ENCODE measurements around the gene SYF2.
"Not testable (repeated sequence)": the region's sequence is repeated elsewhere in the genome, so short reads cannot be mapped to it uniquely, and the experiment has no call there.

SYF2 gene

DNA sequence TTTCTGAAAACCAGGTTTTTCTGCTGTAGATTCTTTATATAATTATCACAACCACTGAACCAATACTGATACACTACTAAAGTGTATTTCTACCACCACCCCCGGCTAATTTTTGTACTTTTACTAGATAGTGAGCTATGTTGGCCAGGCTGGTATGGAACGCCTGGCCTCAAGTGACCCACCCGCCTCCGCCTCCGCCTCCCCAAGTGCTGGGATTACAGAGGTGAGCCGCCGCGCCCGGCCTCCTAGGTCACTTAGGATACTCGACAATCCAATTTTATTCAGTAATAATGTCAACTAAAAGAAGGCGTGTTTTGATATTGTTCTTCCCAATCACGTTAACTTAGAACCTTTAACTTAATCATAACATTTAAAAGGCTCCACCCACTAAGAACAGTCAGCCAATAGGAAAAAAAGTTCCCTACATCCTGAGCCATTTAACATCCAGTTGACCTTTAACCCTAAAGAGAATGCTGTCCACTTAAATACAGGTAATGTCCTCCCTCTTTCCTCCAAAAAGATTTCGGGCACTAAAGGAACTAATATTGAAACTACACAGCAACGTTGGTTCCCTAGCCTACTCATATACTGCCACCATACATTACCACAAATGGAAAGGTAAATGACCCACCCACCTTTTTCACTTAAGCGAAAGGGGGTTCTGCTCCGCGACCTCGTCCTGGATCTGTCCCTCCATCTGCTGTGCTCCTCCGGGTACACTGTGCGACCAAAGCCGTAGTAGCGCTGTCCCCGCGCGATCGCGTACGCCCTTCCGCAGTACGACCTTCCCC lies 13.7 kb upstream of the SYF2 start:
- DNase-seq = no peak

DNA sequence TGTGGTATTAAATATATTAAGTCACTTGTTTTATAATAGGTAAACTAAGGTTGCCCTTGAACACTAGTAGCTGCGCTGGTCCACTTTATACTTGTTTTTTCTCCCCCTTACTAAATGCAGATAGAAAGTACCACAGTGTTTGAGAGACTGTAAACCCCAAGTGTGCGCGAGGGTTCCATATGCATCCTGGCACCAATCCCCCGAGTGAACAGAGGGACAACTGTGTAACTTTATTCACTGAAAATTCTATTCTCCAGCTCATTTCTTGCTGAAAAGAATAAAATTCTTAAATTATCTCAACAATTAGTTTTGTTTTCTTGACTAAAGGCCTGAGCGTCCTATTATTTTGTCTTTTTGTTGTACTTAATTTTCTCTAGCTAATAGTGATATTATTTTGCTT lies 13.1 kb upstream of the SYF2 start:
- no peak for DNase-seq

DNA sequence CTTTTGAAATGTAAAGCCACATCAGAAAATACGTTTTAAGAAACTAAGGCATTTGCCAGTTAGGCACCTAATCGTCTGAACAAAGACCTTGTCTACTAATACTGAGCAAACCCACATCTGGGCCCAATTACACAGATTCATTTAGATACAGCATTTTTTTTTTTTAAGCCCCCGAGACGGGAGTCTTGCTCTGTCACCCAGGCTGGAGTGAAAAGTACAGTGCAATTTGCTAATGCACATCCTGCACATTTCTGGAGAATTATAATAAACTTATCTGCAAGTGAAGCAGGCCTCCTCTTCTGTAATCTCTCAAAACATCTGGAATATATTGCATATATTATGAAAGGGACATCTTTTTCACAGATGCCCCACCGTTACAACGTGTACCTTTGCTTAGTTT lies 11.6 kb upstream of the SYF2 start:
- no peak for DNase-seq

- DNase-seq = no peak
These were observed 7.6 kb upstream of the SYF2 start for GRCh38 chr1:25239681-25240541.

DNA sequence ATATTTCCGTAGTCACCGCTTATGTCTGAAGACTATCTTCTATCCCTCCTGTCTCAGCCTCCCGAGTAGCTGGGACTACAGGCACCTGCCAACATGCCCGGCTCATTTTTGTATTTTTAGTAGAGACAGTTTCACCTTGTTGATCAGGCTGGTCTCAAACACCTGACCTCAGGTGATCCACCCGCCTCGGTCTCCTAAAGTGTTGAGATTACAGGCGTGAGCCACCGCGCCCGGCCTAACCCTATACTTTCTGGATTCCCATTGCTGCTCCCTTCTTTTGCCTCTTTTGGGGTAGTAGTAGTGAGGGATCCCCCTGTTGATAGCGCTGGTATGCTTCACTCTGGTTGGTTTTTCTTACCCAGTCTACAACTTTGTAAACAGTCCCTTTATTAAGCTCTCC lies 5.7 kb upstream of the SYF2 start:
- DNase-seq = no peak

DNA sequence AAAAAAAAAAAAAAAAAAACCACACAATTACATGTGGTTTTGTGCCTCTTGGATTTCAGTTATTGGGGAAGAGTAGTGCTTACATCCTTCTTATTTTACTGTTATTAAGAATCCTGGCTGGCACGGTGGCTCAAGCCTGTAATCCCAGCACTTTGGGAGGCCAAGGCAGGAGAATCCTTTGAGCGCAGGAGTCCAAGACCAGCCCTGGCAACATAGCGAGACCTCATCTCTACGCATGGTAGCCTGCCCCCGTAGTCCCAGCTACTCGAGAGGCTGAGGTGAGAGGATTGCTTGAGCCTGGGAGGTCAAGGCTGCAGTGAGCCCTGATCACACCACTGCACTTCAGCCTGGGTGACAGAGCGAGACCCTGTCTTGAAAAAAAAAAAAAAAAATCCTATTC lies 4.0 kb upstream of the SYF2 start:
- not testable (repeated sequence) for DNase-seq

DNA sequence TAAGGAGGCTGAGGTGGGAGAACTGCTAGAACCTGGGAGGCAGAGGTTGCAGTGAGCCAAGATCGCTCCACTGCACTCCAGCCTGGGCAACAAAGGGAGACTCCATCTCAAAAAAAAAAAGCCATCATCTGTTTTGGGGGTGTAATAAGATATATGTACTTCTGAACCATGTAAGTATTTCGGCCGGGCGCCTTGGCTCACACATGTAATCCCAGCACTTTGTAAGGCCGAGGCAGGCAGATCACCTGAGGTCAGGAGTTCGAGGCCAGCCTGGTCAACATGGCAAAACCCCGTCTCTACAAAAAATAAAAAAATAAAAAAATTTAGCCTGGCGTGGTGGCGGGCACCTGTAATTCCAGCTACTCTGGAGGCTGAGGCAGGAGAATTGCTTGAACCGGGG lies 3.1 kb upstream of the SYF2 start:
- DNase-seq = not testable (repeated sequence)

- DNase-seq = no peak
These were observed 823 bp upstream of the SYF2 start for GRCh38 chr1:25232866-25233784.

GRCh38 chr1:25223471-25223870 lies 8.8 kb downstream of the SYF2 start:
- no peak for DNase-seq

- no peak for DNase-seq
These were observed 9.7 kb downstream of the SYF2 start for GRCh38 chr1:25222606-25223005.

GRCh38 chr1:25220666-25221065 lies 11.6 kb downstream of the SYF2 start:
- DNase-seq = no peak

DNA sequence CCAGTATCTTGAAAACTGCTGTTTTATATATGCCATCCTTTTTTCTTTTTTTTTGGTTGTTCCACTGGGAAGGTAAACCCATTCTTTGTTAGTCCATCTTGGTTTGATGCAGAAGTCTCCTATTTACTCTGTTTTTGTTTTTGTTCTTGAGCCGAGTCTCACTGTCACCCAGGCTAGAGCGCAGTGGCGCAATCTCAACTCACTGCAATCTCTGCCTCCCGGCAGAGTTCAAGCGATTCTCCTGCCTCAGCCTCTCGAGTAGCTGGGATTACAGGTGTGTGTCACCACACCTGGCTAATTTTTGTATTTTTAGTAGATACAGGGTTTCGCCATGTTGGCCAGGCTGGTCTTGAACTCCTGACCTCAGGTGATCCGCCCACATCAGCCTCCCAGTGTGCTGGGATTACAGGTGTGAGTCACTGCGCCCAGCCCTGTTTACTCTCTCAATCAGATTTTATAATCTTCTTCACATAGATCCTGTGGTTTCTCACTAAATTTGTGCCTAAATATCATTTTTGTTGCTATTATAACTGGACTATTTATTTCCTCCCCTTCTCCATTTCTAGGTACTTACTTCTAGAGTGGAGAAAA lies 12.5 kb downstream of the SYF2 start:
- no peak for DNase-seq

GRCh38 chr1:25217598-25218232 lies 14.6 kb downstream of the SYF2 start:
- no peak for DNase-seq

- DNase-seq = no peak
These were observed 15.3 kb downstream of the SYF2 start for GRCh38 chr1:25217015-25217414.

GRCh38 chr1:25216123-25216522 lies 16.2 kb downstream of the SYF2 start:
- no peak for DNase-seq

- DNase-seq = no peak
These were observed 19.6 kb downstream of the SYF2 start for GRCh38 chr1:25212725-25213124.

- DNase-seq = no peak
These were observed 21.6 kb downstream of the SYF2 start for GRCh38 chr1:25210728-25211127.

GRCh38 chr1:25209516-25209915 lies 22.8 kb downstream of the SYF2 start:
- no peak for DNase-seq

- DNase-seq = no peak
These were observed 23.6 kb downstream of the SYF2 start for GRCh38 chr1:25208561-25209222.

DNA sequence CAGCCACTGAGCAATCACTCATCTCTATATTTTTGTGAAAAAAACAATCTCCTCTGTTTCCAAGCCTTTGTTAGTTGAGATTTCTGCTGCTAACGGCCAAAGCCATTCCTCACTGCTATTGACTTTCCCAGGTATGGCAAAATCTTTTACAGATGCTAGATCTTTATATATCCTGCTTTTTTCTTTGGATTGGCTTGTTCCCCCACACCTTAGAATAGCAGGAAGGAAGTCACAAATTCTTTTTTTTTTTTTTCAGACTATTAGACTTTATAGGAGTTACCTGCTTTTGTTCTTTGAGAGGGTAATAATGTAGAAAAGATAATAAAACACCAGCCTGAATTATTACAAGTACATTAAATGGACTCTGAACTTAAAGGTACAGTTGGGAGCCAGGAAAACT lies 24.2 kb downstream of the SYF2 start:
- DNase-seq = no peak

GRCh38 chr1:25206201-25206600 lies 26.1 kb downstream of the SYF2 start:
- no peak for DNase-seq

DNA sequence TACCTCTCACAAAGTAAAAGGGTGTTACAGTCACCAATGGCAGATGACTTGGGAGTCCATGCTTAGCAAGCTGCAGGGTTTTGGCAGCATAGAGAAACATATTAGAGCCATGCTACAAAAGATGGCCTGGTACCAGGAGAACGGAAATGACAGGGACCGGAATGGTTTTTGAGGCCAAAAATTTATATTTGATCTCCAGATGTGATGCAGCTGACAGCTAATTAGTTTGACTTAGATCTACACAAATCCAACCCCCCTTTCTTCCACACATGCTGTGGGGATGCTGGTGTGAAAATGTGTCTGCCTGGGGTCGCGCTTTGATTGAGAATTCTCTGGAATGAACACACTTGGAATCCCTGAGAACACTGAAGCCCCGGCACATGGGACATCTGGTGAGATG lies 26.5 kb downstream of the SYF2 start:
- no peak for DNase-seq

All from NCI-H446 treated with DMSO at 0.1 percent for 48 hours (cell line).